Ishikawa (cell line): ENCODE results near the gene DENND1A.

Experiments used
- CEBPB ChIP-seq: IDR thresholded peaks from 2 replicates; pipeline ENCODE4 v1.6.1; 2012
- CREB1 ChIP-seq: IDR thresholded peaks from 2 replicates; pipeline ENCODE4 v1.6.1; 2012; ENCODE audit warnings: low read depth
- EGR1 ChIP-seq: IDR thresholded peaks from 2 replicates; pipeline ENCODE4 v1.6.1; 2012
- EP300 ChIP-seq: IDR thresholded peaks from 2 replicates; pipeline ENCODE4 v1.6.1; 2012; ENCODE audit warnings: borderline replicate concordance
- RAD21 ChIP-seq: IDR thresholded peaks from 2 replicates; pipeline ENCODE4 v1.6.1; 2012; ENCODE audit warnings: low read depth
- TAF1 ChIP-seq: IDR thresholded peaks from 2 replicates; pipeline ENCODE4 v1.6.1; 2012; ENCODE audit warnings: low read depth, mild to moderate bottlenecking
- TCF12 ChIP-seq: IDR thresholded peaks from 2 replicates; pipeline ENCODE4 v1.6.1; 2012; ENCODE audit warnings: low read depth
- TEAD4 ChIP-seq: IDR thresholded peaks from 2 replicates; pipeline ENCODE4 v1.6.1; 2012
- YY1 ChIP-seq: IDR thresholded peaks from 2 replicates; pipeline ENCODE4 v1.6.1; 2012; ENCODE audit warnings: low read depth
- ZBTB7A ChIP-seq: IDR thresholded peaks from 2 replicates; pipeline ENCODE4 v1.6.1; 2012; ENCODE audit warnings: low read depth
- TF ChIP-seq, protein P1 (sequence below): IDR thresholded peaks from 2 replicates; pipeline ENCODE4 v1.6.1; 2012; ENCODE audit warnings: low read depth, mild to moderate bottlenecking
- TF ChIP-seq, protein P2 (sequence below): IDR thresholded peaks from 2 replicates; pipeline ENCODE4 v1.6.1; 2012
- TF ChIP-seq, protein P3 (sequence below): IDR thresholded peaks from 2 replicates; pipeline ENCODE4 v1.6.1; 2012

DNA sequence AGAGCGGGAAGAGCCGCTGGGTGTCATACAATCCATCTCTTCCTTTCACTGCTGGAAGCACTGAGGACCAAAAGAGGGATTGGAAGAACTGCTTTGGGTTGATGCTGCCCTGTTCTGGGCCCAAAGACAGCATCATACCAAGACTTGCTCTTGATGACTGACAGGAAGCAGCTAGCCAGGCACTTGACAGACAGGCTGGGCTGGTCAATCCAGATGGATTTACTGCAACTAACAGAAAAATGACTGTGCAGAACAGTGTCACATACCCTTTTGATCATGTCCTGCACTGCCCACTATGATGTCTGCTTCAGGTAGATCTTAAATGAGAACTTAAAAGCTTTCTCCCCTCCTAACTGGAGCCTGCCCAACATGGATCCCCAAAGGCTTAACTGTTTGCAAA, 416.4 kb downstream of the DENND1A start:
- no peak for TF ChIP-seq TAF1
- TF ChIP-seq EP300 = no peak
- TF ChIP-seq, protein P1, sequence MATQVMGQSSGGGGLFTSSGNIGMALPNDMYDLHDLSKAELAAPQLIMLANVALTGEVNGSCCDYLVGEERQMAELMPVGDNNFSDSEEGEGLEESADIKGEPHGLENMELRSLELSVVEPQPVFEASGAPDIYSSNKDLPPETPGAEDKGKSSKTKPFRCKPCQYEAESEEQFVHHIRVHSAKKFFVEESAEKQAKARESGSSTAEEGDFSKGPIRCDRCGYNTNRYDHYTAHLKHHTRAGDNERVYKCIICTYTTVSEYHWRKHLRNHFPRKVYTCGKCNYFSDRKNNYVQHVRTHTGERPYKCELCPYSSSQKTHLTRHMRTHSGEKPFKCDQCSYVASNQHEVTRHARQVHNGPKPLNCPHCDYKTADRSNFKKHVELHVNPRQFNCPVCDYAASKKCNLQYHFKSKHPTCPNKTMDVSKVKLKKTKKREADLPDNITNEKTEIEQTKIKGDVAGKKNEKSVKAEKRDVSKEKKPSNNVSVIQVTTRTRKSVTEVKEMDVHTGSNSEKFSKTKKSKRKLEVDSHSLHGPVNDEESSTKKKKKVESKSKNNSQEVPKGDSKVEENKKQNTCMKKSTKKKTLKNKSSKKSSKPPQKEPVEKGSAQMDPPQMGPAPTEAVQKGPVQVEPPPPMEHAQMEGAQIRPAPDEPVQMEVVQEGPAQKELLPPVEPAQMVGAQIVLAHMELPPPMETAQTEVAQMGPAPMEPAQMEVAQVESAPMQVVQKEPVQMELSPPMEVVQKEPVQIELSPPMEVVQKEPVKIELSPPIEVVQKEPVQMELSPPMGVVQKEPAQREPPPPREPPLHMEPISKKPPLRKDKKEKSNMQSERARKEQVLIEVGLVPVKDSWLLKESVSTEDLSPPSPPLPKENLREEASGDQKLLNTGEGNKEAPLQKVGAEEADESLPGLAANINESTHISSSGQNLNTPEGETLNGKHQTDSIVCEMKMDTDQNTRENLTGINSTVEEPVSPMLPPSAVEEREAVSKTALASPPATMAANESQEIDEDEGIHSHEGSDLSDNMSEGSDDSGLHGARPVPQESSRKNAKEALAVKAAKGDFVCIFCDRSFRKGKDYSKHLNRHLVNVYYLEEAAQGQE = no peak
- TF ChIP-seq RAD21 = no peak
- TF ChIP-seq EGR1 = no peak
- TF ChIP-seq YY1 = no peak
- TF ChIP-seq TEAD4 = no peak
- TF ChIP-seq, protein P2, sequence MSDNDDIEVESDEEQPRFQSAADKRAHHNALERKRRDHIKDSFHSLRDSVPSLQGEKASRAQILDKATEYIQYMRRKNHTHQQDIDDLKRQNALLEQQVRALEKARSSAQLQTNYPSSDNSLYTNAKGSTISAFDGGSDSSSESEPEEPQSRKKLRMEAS = no peak
- TF ChIP-seq CEBPB = no peak
- TF ChIP-seq TCF12 = no peak
- TF ChIP-seq ZBTB7A = no peak
- TF ChIP-seq, protein P3, sequence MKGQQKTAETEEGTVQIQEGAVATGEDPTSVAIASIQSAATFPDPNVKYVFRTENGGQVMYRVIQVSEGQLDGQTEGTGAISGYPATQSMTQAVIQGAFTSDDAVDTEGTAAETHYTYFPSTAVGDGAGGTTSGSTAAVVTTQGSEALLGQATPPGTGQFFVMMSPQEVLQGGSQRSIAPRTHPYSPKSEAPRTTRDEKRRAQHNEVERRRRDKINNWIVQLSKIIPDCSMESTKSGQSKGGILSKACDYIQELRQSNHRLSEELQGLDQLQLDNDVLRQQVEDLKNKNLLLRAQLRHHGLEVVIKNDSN = no peak
- TF ChIP-seq CREB1 = no peak
